Measurements from ENCODE around the gene DNAAF8. TPM values are rescaled to one million over a fixed set of nuclear protein-coding genes. Genes with fewer than 3 reads are reported as not detected.

The DNAAF8 gene
- polyA plus RNA-seq, 4 donors: 2.0 to 3.5 (median 2.4) TPM

GRCh38 chr16:4748682-4749411 is 14.5 kb downstream of the DNAAF8 start:
- no peak for DNase-seq (ENCODE audit: low read depth in 4 of 4, low spot score in 2 of 4)

DNA sequence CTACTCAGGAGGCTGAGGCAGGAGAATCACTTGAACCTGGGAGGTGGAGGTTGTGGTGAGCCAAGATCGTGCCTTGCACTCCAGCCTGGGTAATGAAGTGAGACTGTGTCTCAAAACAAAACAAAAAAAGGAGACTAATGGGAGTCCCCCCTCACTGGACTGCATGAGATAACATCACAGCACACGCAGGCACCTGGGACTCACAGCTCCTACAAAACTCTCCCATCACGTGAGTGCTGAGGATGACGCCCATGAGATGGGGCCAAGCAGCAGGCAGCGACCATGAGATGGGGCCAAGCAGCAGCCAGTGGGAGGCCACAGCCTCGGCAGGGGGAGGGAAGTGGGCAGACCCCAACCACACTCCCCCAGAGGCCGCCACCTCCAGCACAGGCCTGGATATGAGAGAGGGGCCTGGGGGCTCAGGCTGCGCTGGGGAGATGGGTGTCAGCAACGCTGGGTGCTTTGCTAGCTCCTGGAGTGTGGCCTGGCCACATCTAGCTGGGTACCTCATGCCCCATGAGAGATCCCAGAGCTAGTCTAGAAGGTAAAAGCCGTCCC is 15.4 kb downstream of the DNAAF8 start:
- no peak for DNase-seq (ENCODE audit: low read depth in 4 of 4, low spot score in 2 of 4)

DNA sequence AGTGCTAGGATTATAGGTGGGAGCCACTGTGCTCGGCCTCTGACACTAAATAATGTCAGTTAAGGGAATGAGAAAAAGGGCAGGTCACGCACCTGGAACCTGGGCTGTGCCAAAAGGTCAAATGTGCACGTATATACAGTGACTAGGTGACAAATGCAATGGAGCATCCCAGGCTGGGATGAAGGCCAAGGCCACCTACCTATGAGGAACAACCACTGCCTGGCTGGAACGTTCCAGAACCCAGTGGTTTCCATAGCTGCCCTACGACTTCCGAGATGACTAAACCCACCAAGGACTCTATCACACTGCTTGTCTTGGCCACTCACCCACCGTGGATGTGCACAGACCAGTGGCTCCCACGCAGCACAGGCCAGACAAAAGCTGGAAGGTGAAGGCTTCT is 16.6 kb downstream of the DNAAF8 start:
- DNase-seq (ENCODE audit: low read depth in 4 of 4, low spot score in 2 of 4): no peak

- no peak for DNase-seq (ENCODE audit: low read depth in 4 of 4, low spot score in 2 of 4)
These were observed 18.2 kb downstream of the DNAAF8 start for GRCh38 chr16:4752351-4753100.

DNA sequence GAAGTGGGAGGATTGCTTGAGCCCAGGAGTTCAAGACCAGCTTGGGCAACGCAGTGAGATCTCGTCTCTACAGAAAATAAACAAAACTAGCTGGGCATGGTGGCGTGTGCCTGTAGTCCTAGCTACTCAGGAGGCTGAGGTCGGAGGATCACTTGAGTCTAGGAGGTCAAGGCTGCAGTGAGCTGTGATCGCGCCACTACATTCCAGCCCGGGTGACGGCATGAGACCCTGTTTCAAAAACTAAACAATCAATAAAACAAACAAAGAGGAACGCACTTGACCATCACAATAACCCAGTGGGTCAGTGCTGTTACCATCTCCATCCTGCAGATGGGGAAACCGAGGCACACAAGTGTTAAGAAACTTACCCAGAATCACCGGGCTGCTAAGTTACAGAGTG is 18.9 kb downstream of the DNAAF8 start:
- DNase-seq (ENCODE audit: low read depth in 4 of 4, low spot score in 2 of 4): no peak

- no peak for DNase-seq (ENCODE audit: low read depth in 4 of 4, low spot score in 2 of 4)
These were observed 20.5 kb downstream of the DNAAF8 start for GRCh38 chr16:4754865-4755264.

DNA sequence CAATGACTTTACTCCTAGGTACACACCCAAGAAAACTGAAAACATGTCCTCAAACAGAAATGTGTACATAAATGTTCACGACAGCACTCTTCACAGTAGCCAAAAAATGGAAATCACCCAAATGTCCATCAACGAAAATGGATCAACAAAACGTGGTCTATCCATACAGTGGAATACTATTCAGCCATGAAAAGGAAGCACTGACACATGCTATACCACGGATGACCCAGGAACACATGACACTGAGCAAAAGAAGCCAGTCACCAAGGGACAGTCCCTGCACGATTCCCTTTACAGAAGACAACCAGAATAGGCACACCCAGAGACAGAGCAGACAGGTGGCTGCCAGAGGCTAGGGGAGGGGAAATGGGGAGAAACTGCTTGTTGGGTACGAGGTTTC is 21.4 kb downstream of the DNAAF8 start:
- DNase-seq (ENCODE audit: low read depth in 4 of 4, low spot score in 2 of 4): no peak

DNA sequence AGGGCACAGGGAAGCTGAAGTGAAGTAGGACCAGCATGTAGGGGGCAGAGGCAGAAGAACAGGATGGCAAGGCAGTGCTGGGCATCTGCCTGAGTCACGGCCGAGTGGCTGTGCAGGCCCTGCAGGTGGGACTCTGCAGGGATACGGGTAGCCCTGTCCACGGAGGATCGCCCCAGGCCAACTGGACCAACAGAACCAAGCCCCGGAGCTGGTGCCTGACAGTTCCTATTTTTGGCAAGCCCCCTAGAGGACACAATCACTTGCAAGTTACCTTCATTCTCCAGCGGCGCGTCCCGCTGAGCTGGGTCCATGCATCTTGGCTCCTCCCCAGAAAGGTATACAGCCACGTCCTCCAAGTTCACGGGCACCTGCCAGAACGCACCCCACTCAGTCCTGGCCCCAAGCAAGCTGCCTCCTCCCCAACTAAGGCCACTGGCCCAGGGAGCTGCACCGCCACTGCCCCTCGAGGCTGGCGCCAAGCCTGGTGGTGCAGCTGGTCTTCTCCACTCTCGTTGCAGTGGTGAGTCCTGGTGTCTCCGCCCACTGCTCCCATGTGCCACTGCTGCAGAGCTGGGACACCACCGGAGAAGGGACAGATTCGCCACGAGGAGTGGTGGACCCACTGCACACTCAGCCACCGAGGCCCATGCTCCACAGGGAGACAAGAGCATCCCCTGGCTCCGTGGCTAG is 26.0 kb downstream of the DNAAF8 start:
- no peak for DNase-seq (ENCODE audit: low read depth in 4 of 4, low spot score in 2 of 4)

DNA sequence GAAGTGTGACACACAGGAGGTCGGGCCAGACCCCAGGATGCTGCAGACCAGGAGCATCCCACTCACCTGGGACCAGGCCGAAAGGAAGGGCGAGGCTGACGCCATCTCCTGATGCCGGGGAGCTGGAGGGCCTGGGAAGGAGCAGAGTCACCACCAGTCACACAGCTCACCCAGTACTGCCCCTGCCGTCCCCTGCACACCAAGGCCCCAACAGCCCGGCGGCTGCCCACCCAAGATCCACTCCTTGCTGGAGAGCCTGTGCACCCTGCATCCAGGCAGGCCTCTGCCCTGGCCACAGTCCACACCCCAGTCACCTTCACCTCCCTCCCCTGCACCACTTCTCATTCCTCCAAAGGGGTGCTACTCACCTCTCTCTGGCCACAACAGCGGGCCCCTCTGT is 27.9 kb downstream of the DNAAF8 start:
- DNase-seq (ENCODE audit: low read depth in 4 of 4, low spot score in 2 of 4): no peak

- DNase-seq (ENCODE audit: low read depth in 4 of 4, low spot score in 2 of 4): no peak
These were observed 29.5 kb downstream of the DNAAF8 start for GRCh38 chr16:4763791-4764190.

DNA sequence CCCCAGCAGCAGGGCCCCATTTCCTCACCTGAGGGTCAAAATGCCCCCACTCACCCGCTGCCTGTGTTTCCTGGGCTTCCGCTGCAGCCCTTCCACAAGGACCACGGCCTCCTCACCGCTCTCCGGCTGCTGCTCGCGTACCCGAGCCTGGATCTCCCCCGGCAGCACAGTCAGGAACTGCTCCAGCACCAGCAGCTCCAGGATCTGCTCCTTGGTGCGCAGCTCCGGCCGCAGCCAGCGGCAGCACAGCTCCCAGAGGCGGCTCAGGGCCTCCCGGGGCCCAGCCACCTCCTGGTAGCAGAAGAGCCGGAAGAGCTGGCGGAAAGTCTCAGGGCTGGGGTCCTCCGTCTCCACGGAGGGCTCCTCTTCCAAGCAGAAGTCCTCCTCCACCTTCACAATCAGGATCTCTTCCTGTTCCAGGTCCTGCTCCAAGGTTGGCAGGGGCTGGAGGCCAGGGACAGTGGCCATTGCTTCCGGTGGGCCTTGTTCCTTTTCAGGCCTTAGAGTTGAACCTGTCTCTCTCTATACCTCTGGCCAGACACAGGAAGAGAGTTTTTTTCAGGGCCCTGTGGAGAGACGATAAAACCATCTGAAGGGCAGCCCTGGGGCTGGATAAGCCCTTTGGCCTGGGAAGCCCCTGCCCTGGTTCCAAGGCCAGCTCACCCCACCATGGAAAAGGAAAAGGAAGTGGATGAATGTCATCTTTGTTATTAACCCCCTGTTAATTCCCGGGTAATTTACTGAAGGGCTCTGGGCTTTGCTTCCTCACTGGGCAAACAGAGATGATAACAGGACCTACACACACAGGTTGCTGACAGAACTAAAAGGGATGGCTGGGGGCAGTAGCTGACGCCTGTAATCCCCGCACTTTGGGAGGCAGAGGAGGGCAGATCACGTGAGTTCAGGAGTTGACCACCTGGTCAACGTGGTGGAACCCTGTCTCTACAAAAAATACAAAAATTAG is 31.5 kb downstream of the DNAAF8 start:
- no peak for DNase-seq (ENCODE audit: low read depth in 4 of 4, low spot score in 2 of 4)

- peak; percentile 73 to 93 (median 89) for DNase-seq (ENCODE audit: low read depth in 4 of 4, low spot score in 2 of 4)
These were observed 32.7 kb downstream of the DNAAF8 start, which contains the start of gene ZNF500 for GRCh38 chr16:4766875-4767628. Gene ZNF500 (minus strand): TSS chr16:4767162. CDS start chr16:4765978, 1,184 bp downstream.

DNA sequence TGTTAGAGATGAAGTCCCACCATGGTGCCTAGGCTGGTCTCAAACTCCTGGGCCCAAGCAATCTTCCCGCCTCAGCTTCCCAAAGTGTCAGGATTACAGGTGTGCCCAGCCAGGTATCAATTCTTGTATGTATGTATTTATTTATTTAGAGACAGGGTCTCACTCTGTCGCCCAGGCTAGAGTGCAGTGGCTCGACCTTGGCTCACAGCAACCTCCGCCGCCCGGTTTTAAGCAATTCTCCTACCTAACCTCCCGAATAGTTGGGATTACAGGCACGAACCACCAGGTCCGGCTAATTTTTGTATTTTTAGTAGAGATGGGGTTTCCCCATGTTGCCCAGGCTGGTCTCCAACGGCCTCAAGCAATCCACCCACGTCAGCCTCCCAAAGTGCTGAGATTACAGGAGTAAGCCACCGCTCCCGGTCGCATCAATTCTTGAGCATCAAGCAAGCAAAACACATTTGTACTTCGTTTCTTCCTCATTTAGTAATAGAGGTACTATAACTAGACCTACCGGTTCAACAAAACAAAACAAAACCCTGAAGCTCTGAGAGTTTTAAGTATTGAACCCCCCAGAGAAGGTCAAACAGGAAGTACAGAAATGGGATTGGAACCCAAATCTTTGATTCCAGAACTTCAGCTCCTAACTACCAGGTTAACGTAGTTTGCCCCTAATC is 33.7 kb downstream of the DNAAF8 start:
- no peak for DNase-seq (ENCODE audit: low read depth in 4 of 4, low spot score in 2 of 4)

GRCh38 chr16:4768549-4769305 is 34.4 kb downstream of the DNAAF8 start:
- peak; percentile 77 to 95 (median 87) for DNase-seq (ENCODE audit: low read depth in 4 of 4, low spot score in 2 of 4)

DNA sequence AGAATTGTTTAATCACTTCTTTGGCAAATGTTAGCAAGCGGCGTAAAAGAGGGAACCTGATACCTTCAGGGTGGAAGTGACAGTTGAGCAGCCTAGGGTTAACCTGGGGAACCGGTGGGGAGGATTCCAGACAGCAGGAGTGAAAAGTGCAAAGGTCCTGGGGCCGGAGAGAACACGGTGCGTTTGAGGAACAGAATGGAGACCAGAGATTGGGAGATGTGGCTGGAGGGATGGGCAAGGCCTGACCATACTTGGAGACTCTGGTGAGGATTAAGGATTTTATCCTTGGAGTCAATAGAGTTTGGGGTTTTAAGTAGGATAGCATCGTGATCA is 34.9 kb downstream of the DNAAF8 start:
- DNase-seq (ENCODE audit: low read depth in 4 of 4, low spot score in 2 of 4): no peak

DNA sequence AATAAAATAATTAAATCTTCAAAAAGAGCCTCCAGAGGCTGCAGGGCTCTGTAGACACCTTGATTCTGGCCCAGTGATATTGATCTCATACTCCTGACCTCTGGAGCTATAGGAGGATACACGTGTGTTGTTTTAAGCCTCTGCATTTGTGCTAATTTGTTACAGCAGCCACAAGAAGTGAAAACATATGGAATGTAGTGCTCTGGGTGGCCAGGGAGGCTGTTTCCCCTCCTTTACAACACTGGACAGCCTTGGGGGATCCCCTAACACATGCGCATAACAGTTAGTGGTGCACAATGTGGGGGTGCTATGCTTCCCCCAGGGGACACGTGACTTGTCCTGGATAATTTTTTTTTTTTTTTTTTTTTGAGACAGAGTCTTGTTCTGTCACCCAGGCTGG is 37.3 kb downstream of the DNAAF8 start:
- DNase-seq (ENCODE audit: low read depth in 4 of 4, low spot score in 2 of 4): no peak

GRCh38 chr16:4772351-4772750 is 38.0 kb downstream of the DNAAF8 start:
- no peak for DNase-seq (ENCODE audit: low read depth in 4 of 4, low spot score in 2 of 4)

DNA sequence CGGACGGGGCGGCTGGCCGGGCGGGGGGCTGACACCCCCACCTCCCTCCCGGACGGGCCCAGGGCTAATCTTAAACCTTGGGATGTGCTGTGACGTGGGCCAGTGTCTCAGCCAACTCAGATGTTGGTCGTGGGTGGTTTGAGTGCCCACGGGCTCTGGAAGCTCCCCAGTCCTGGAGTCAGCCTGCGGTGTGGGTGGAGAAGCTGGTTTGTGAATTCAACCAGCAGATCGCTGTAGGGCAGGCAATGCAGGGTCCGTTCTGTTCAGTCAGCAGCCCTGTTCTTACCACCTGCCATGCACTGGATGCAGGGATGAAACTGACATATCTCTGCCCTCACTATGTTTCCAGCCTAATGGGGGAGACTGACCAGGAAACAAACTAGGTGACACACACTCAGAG is 40.7 kb downstream of the DNAAF8 start:
- no peak for DNase-seq (ENCODE audit: low read depth in 4 of 4, low spot score in 2 of 4)

All from left renal cortex interstitium (tissue), 4 donors.